ENCODE measurements around the gene DEFB125.
A peak's percentile ranks its signal among the peaks of the same experiment; 100 is the strongest.
"Not testable (repeated sequence)": the region's sequence is repeated elsewhere in the genome, so short reads cannot be mapped to it uniquely, and the experiment has no call there.

The DEFB125 gene

GRCh38 chr20:103456-103855, 16.0 kb downstream of the DEFB125 start:
- peaks cover 51% of the 10 kb centered on the region for H3K27me3 Mint-ChIP-seq
- H3K4me3 Mint-ChIP-seq, result no peak overlapping the region
- H3K4me1 Mint-ChIP-seq, result no peaks in the 10 kb centered on the region

GRCh38 chr20:112396-112795, 24.9 kb downstream of the DEFB125 start:
- ATAC-seq, result no peak
- Mint-ChIP-seq H3K36me3 (ENCODE audit: low read depth) (no peaks in the 10 kb centered on the region), H3K9me3 (peaks cover 10% of the 10 kb centered on the region), H3K27me3 (peaks cover 23% of the 10 kb centered on the region), H3K4me3 (no peak overlapping the region), H3K4me1 (no peaks in the 10 kb centered on the region), H3K27ac (no peak overlapping the region)
- no peak for DNase-seq

More at GRCh38 chr20:103456-103855, 16.0 kb downstream of the DEFB125 start:
- H3K9me3 Mint-ChIP-seq, result no peaks in the 10 kb centered on the region
- no peak for ATAC-seq
- H3K27ac Mint-ChIP-seq, result no peak overlapping the region
- no peaks in the 10 kb centered on the region for H3K36me3 Mint-ChIP-seq (ENCODE audit: low read depth)
- no peak for DNase-seq

GRCh38 chr20:117518-117917, 30.0 kb downstream of the DEFB125 start:
- DNase-seq (no peak), ATAC-seq (no peak)
- H3K27ac Mint-ChIP-seq, result no peak overlapping the region
- no peaks in the 10 kb centered on the region for H3K36me3 Mint-ChIP-seq (ENCODE audit: low read depth)
- H3K4me1 Mint-ChIP-seq, result peaks cover 8% of the 10 kb centered on the region
- H3K27me3 Mint-ChIP-seq, result peaks cover 37% of the 10 kb centered on the region
- peaks cover 25% of the 10 kb centered on the region for H3K9me3 Mint-ChIP-seq
- H3K4me3 Mint-ChIP-seq, result no peak overlapping the region

DNA sequence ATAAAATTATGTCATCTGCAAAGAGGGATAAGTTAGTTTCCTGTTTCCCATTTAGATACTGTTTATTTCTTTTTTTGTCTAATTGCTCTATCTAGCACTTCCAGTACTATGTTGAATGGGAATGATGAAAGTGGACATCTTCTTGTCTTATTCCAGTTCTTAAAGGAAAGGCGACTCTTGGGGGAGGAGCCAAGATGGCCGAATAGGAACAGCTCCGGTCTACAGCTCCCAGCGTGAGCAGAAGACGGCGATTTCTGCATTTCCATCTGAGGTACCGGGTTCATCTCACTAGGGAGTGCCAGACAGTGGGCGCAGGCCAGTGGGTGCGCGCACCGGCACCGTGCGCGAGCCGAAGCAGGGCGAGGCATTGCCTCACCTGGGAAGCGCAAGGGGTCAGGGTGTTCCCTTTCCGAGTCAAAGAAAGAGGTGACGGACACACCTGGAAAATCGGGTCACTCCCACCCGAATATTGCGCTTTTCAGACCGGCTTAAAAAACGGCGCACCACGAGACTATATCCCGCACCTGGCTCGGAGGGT, 42.4 kb downstream of the DEFB125 start:
- H3K27ac Mint-ChIP-seq; H3K4me1 Mint-ChIP-seq; H3K9me3 Mint-ChIP-seq; H3K4me3 Mint-ChIP-seq; DNase-seq; ATAC-seq; H3K36me3 Mint-ChIP-seq (ENCODE audit: low read depth): not testable (repeated sequence)
- peaks cover 29% of the 10 kb centered on the region for H3K27me3 Mint-ChIP-seq

DNA sequence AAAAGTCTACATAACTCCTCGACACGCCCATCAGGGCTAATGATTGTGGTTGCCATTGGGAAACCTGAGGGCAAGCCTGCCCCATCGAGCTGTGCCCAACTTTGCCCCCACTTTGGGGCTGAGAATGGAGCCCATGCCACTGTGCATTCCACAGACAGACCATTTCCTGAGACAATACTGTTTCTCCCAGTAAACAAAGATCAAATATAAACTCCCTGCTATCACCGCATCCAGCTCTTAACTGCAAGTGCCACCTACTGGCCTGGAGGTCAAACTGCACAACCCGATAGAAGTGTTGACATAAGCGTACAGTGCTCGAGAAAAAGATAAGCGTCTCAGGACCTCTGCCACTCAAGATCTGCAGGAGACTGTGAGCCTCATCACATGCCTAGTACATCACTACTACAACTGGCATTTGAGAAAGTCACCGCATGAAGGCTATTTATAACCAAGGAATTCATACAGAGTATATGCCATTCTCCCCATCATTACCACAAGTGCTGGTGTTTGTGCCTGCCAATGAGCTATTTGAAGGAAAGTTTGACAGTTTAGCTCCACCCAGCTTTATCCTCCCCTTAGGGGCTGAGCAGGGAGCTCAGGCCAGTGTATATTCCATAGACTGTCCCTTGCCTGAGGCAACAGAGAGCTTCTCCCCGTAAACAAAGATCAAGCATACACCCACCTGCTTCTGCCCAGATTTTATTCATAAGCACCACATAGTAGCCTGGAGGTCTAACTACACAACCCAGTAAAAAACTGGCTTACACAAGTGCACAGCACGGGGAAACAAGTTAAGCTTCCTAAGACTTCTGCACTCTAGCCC, 50.4 kb downstream of the DEFB125 start:
- Mint-ChIP-seq H3K36me3 (ENCODE audit: low read depth) (no peaks in the 10 kb centered on the region), H3K4me1 (no peaks in the 10 kb centered on the region), H3K4me3 (no peak overlapping the region), H3K27ac (no peak overlapping the region), H3K9me3 (no peaks in the 10 kb centered on the region), H3K27me3 (peaks cover 42% of the 10 kb centered on the region)
- DNase-seq, result peak; percentile 6
- ATAC-seq, result no peak

GRCh38 chr20:142290-142689, 54.8 kb downstream of the DEFB125 start, which contains the start of gene DEFB126:
Gene DEFB126 (plus strand): TSS chr20:142590. CDS start chr20:142629, 39 bp downstream.
- H3K36me3 Mint-ChIP-seq (ENCODE audit: low read depth), result no peaks in the 10 kb centered on the region
- peaks cover 57% of the 10 kb centered on the region for H3K27me3 Mint-ChIP-seq
- DNase-seq, result no peak
- H3K9me3 Mint-ChIP-seq, result no peaks in the 10 kb centered on the region
- no peak within 1 kb of the TSS for H3K27ac Mint-ChIP-seq
- ATAC-seq, result no peak
- no peaks in the 10 kb centered on the region for H3K4me1 Mint-ChIP-seq
- no peak within 1 kb of the TSS for H3K4me3 Mint-ChIP-seq

- H3K4me3 Mint-ChIP-seq, result no peak overlapping the region
- H3K27ac Mint-ChIP-seq, result no peak overlapping the region
- H3K36me3 Mint-ChIP-seq (ENCODE audit: low read depth), result no peaks in the 10 kb centered on the region
- peaks cover 38% of the 10 kb centered on the region for H3K27me3 Mint-ChIP-seq
- H3K4me1 Mint-ChIP-seq, result no peaks in the 10 kb centered on the region
- DNase-seq (no peak), ATAC-seq (no peak)
- H3K9me3 Mint-ChIP-seq, result no peaks in the 10 kb centered on the region
Observed at GRCh38 chr20:145877-146276, 58.4 kb downstream of the DEFB125 start.
